Panc1 (cell line): ENCODE data around the gene IGFBP3.

Experiments
- POLR2AphosphoS5 ChIP-seq: IDR thresholded peaks from 2 replicates; pipeline ENCODE4 v1.6.1; 2012; ENCODE audit warnings: mild to moderate bottlenecking, low read depth, low read length, moderate library complexity
- REST ChIP-seq, 2 experiments: IDR thresholded peaks; 2 replicates each; pipeline ENCODE4 v1.6.1; 2011 to 2012; ENCODE audit warnings: low read depth in 2 of 2, control low read depth in 1 of 2, low read length in 1 of 2, mild to moderate bottlenecking in 1 of 2, moderate library complexity in 1 of 2; ENCODE audit not compliant: insufficient read depth in 1 of 2

DNA sequence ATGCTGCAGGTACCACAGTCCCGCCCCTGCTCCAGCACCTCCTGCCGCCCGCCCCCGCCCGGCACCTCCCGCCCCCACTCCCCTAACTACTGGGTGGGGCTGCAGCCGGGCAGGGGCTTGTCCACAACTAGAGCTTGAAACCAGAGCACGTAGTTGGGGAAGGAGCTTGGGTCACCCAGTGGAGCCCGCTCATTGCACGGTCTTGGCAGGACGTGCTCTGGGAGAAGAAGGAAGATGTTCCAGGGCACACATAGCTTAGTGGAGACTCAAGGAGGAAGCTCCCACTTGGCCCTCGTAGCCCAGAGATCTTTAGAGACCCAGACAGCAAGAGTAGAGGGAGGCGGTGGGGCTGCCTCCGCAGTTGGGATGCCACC, 32.1 kb downstream of the IGFBP3 start:
- TF ChIP-seq REST (IDR thresholded peaks at IDR 0.05; ENCODE audit: insufficient read depth in 1 of 2, low read depth in 2 of 2, low read length in 1 of 2) (no peak), POLR2AphosphoS5 (no peak)
